Glutamatergic neuron (in vitro differentiated cells): ENCODE data around the gene MYOZ3. TPM values are rescaled to one million over a fixed set of nuclear protein-coding genes. Genes with fewer than 3 reads are reported as not detected.

Experiments used
- DNase-seq: peaks from one replicate; pipeline ENCODE4 v3.0.0; 2022
- H3K27ac Mint-ChIP-seq: one replicate; pipeline ENCODE4 v1.8.0; 2020; ENCODE audit warnings: mild to moderate bottlenecking, mixed read lengths, inconsistent platforms; ENCODE audit not compliant: unreplicated experiment
- H3K27me3 Mint-ChIP-seq: one replicate; pipeline ENCODE4 v1.8.0; 2020; ENCODE audit warnings: mild to moderate bottlenecking, moderate library complexity, mixed read lengths, inconsistent platforms; ENCODE audit not compliant: unreplicated experiment
- H3K36me3 Mint-ChIP-seq: one replicate; pipeline ENCODE4 v1.8.0; 2020; ENCODE audit warnings: mild to moderate bottlenecking, mixed read lengths, inconsistent platforms; ENCODE audit not compliant: unreplicated experiment
- H3K4me1 Mint-ChIP-seq: one replicate; pipeline ENCODE4 v1.8.0; 2020; ENCODE audit warnings: mild to moderate bottlenecking, low read depth, mixed read lengths, inconsistent platforms; ENCODE audit not compliant: unreplicated experiment
- H3K4me3 Mint-ChIP-seq: one replicate; pipeline ENCODE4 v1.8.0; 2020; ENCODE audit warnings: mild to moderate bottlenecking, mixed read lengths, inconsistent platforms; ENCODE audit not compliant: unreplicated experiment
- H3K9me3 Mint-ChIP-seq: one replicate; pipeline ENCODE4 v1.8.0; 2020; ENCODE audit warnings: mild to moderate bottlenecking, moderate library complexity, mixed read lengths, inconsistent platforms; ENCODE audit not compliant: unreplicated experiment
- total RNA-seq: library from RNA; stranded (reverse); fragmentation: NEBNext Ultra II Directional; extraction: Animal tissue kit (Norgen Biotek cat#: 25700); gene quantifications from one replicate; pipeline ENCODE4 v1.2.1, GENCODE V29; 2021; ENCODE audit not compliant: unreplicated experiment
- TF ChIP-seq, protein P1 (sequence below): fragments of 200-600 bp; sonication (generic); IDR thresholded peaks from one replicate; pipeline ENCODE4 v1.5.0; 2021; ENCODE audit not compliant: partially characterized antibody, unreplicated experiment

MYOZ3 gene
- total RNA-seq, 1 donor from 2014 or later, result 0.64 TPM

GRCh38 chr5:150651382-150651781, 9.7 kb upstream of the MYOZ3 start:
- peaks cover 19% of the 10 kb centered on the region for H3K27me3 Mint-ChIP-seq
- peaks cover 38% of the 10 kb centered on the region for H3K4me1 Mint-ChIP-seq
- H3K9me3 Mint-ChIP-seq, result peaks cover 9% of the 10 kb centered on the region
- TF ChIP-seq, protein P1, sequence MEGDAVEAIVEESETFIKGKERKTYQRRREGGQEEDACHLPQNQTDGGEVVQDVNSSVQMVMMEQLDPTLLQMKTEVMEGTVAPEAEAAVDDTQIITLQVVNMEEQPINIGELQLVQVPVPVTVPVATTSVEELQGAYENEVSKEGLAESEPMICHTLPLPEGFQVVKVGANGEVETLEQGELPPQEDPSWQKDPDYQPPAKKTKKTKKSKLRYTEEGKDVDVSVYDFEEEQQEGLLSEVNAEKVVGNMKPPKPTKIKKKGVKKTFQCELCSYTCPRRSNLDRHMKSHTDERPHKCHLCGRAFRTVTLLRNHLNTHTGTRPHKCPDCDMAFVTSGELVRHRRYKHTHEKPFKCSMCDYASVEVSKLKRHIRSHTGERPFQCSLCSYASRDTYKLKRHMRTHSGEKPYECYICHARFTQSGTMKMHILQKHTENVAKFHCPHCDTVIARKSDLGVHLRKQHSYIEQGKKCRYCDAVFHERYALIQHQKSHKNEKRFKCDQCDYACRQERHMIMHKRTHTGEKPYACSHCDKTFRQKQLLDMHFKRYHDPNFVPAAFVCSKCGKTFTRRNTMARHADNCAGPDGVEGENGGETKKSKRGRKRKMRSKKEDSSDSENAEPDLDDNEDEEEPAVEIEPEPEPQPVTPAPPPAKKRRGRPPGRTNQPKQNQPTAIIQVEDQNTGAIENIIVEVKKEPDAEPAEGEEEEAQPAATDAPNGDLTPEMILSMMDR, result no peak
- DNase-seq, result no peak
- peak overlapping the region; percentile 56 for H3K4me3 Mint-ChIP-seq
- H3K36me3 Mint-ChIP-seq, result peaks cover 12% of the 10 kb centered on the region
- peak overlapping the region; percentile 67 for H3K27ac Mint-ChIP-seq

GRCh38 chr5:150651924-150652671, 9.0 kb upstream of the MYOZ3 start:
- TF ChIP-seq, protein P1, result no peak
- no peak for DNase-seq
- Mint-ChIP-seq H3K27me3 (peaks cover 19% of the 10 kb centered on the region), H3K4me3 (peak overlapping the region; percentile 22), H3K9me3 (peaks cover 9% of the 10 kb centered on the region), H3K36me3 (peaks cover 11% of the 10 kb centered on the region), H3K27ac (peak overlapping the region; percentile 14), H3K4me1 (peaks cover 38% of the 10 kb centered on the region)

- H3K27me3 Mint-ChIP-seq, result peaks cover 19% of the 10 kb centered on the region
- H3K36me3 Mint-ChIP-seq, result peaks cover 4% of the 10 kb centered on the region
- no peak overlapping the region for H3K27ac Mint-ChIP-seq
- H3K9me3 Mint-ChIP-seq, result peaks cover 4% of the 10 kb centered on the region
- TF ChIP-seq, protein P1, result no peak
- H3K4me1 Mint-ChIP-seq, result peaks cover 39% of the 10 kb centered on the region
- DNase-seq, result no peak
- no peak overlapping the region for H3K4me3 Mint-ChIP-seq
These were observed 7.8 kb upstream of the MYOZ3 start for GRCh38 chr5:150653145-150653761.

GRCh38 chr5:150653762-150654556, 7.1 kb upstream of the MYOZ3 start:
- Mint-ChIP-seq H3K4me3 (no peak overlapping the region), H3K27me3 (peaks cover 19% of the 10 kb centered on the region), H3K9me3 (peaks cover 2% of the 10 kb centered on the region), H3K27ac (no peak overlapping the region), H3K36me3 (peaks cover 4% of the 10 kb centered on the region), H3K4me1 (peaks cover 35% of the 10 kb centered on the region)
- DNase-seq, result no peak
- TF ChIP-seq, protein P1, result no peak
